Right lobe of liver (tissue), 6 donors: ENCODE measurements around the gene ZSWIM5. TPM values are rescaled to one million over a fixed set of nuclear protein-coding genes. Genes with fewer than 3 reads are reported as not detected.

Experiments
- ATAC-seq, 4 donors: fragments of 200-7000 bp; cut with Tn5 transposase; one replicate each; pipeline ENCODE4 v1.9.1; 2020; ENCODE audit warnings: mild to moderate bottlenecking in 4 of 4, moderate library complexity in 4 of 4
- DNase-seq, 3 donors: peaks; one replicate each; pipeline ENCODE4 v3.0.0-alpha.2; 2020
- H3K27ac ChIP-seq, 3 donors: fragments of 200-600 bp; one replicate each; pipeline ENCODE4 v1.8.0; 2022
- H3K27me3 ChIP-seq, 2 donors: fragments of 200-600 bp; one replicate each; pipeline ENCODE4 v1.8.0; 2022
- H3K36me3 ChIP-seq, 4 donors: fragments of 200-600 bp; sonication (generic) in 1 of 4; one replicate each; pipeline versions ENCODE4 v1.5.1 to v1.8.0; 2017 to 2022; ENCODE audit warnings: control low read depth in 1 of 4
- H3K4me1 ChIP-seq, 4 donors: fragments of 200-600 bp; sonication (generic) in 1 of 4; one replicate each; pipeline versions ENCODE4 v1.5.1 to v1.8.0; 2017 to 2022; ENCODE audit warnings: control low read depth in 1 of 4
- H3K4me3 ChIP-seq, 3 donors: fragments of 200-600 bp; one replicate each; pipeline ENCODE4 v1.8.0; 2022
- H3K9me3 ChIP-seq, 4 donors: fragments of 200-600 bp; sonication (generic) in 1 of 4; one replicate each; pipeline versions ENCODE4 v1.5.1 to v1.8.0; 2017 to 2022; ENCODE audit warnings: control low read depth in 1 of 4
- POLR2A ChIP-seq: fragments of 450-650 bp; IDR thresholded peaks from one replicate; pipeline ENCODE4 v1.6.1; 2017; ENCODE audit warnings: antibody characterized with exemption, mild to moderate bottlenecking
- WGBS: methylation state at CpG from one replicate; pipeline ENCODE4 v1.1.6; 2018; ENCODE audit warnings: low coverage, low lambda C conversion rate; ENCODE audit not compliant: insufficient coverage; ENCODE audit errors: missing lambda C conversion rate; 5-methylcytosine and 5-hydroxymethylcytosine counted together
- intact Hi-C, 2 donors: fragments of 100-400 bp; cut with DNase I; formaldehyde crosslinking; loops; one replicate each; pipeline versions ENCODE4 v1.11.2 to v1.14.1; 2022
- total RNA-seq, 6 experiments: library from RNA; depleted of rRNA in 2 of 6; stranded (reverse); fragments of >200 nt in 2 of 6; fragmentation: NEBNext Ultra II Directional in 3 of 6; extraction: Animal tissue kit (Norgen Biotek cat#: 25700) in 3 of 6; gene quantifications; one replicate each; pipeline versions ENCODE4 v1.1.0 to v1.2.4, GENCODE V29; 2016 to 2023
- TF ChIP-seq, protein P1 (sequence below), 4 donors: fragments of 200-600 bp in 3 of 4; fragments of 450-650 bp in 1 of 4; IDR thresholded peaks; one replicate each; pipeline versions ENCODE4 v1.5.1 to v1.8.0; 2016 to 2022; ENCODE audit warnings: antibody characterized with exemption in 4 of 4, mild to moderate bottlenecking in 2 of 4
- donor health status: DM: no; HTN: yes; CAD: no.
- donor health status: DM: no; HTN: no; CAD: no.
- donor health status: DM: no; HTN: no; CAD: no.
- donor health status: DM: no; HTN: yes; CAD: no.
- donor health status: DM: no; HTN: yes; CAD: no.

ZSWIM5 gene
- total RNA-seq, 6 experiments from 2014 or later, result 0.18 to 0.46 (median 0.31) TPM

DNA sequence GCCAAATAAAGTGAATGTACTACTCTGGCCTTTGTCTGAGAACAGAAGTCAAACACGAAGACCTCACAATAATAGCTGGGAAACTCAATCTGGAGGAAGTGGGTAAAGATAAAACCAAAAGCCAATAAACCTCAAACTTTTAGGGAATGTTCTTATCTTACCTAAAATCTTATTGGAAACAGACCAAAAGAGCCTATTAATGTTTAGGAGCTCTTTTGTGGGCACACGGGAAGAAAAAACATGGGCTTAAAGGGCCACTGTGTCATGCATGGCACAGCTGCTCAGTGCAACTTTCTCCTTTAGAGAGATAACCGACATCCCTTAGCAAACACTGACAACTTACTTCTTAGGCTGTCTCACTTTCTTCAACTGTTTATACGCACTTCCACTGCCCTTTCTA lies 236.1 kb downstream of the ZSWIM5 start:
- Histone ChIP-seq H3K4me1 (no peaks in the 10 kb centered on the region), H3K4me3 (no peak overlapping the region), H3K27ac (no peak overlapping the region), H3K36me3 (peaks cover 0 to 11% (median 3%) of the 10 kb centered on the region in 4 donors), H3K27me3 (no peaks in the 10 kb centered on the region), H3K9me3 (no peaks in the 10 kb centered on the region)
- intact Hi-C loops, result no loop called here
- no peak for TF ChIP-seq POLR2A
- TF ChIP-seq, protein P1, sequence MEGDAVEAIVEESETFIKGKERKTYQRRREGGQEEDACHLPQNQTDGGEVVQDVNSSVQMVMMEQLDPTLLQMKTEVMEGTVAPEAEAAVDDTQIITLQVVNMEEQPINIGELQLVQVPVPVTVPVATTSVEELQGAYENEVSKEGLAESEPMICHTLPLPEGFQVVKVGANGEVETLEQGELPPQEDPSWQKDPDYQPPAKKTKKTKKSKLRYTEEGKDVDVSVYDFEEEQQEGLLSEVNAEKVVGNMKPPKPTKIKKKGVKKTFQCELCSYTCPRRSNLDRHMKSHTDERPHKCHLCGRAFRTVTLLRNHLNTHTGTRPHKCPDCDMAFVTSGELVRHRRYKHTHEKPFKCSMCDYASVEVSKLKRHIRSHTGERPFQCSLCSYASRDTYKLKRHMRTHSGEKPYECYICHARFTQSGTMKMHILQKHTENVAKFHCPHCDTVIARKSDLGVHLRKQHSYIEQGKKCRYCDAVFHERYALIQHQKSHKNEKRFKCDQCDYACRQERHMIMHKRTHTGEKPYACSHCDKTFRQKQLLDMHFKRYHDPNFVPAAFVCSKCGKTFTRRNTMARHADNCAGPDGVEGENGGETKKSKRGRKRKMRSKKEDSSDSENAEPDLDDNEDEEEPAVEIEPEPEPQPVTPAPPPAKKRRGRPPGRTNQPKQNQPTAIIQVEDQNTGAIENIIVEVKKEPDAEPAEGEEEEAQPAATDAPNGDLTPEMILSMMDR (IDR thresholded peaks at IDR 0.05), result no peak
- ATAC-seq (no peak), DNase-seq (no peak)
- WGBS, result 58% methylated on average over 4 of the region's 4 CpGs

Other genes with a start within 250 kb of the ZSWIM5 start
- 10 to 100 TPM; 12.0 to 29.1 (median 17.2) TPM for gene EIF2B3, start 220.0 kb downstream of the ZSWIM5 start, total RNA-seq
- gene HECTD3, start 195.3 kb downstream of the ZSWIM5 start, total RNA-seq, result 10 to 100 TPM; 26.8 to 38.2 (median 29.1) TPM
- 10 to 100 TPM; 57.8 to 92.8 (median 71.2) TPM for gene UROD, start 194.4 kb downstream of the ZSWIM5 start, total RNA-seq
- gene HPDL, start 120.3 kb upstream of the ZSWIM5 start, total RNA-seq, result under 1 TPM in 2 of 6 experiments, not detected in 4; 0.25 to 0.56 TPM
- 1 to 10 TPM; 3.2 to 7.7 (median 4.4) TPM for gene TOE1, start 133.6 kb upstream of the ZSWIM5 start, total RNA-seq
- gene MUTYH, start 133.8 kb upstream of the ZSWIM5 start, total RNA-seq, result 10 to 100 TPM in 2 of 6 experiments, 1 to 10 TPM in 4; 7.2 to 11.9 (median 8.4) TPM